Germinal center (tissue), 1 donor: ENCODE data around the gene LTBP1.

Experiments
- DNase-seq: peaks from one replicate; pipeline ENCODE4 v3.0.0; 2012; ENCODE audit warnings: mixed read lengths, low spot score

LTBP1 gene

DNA sequence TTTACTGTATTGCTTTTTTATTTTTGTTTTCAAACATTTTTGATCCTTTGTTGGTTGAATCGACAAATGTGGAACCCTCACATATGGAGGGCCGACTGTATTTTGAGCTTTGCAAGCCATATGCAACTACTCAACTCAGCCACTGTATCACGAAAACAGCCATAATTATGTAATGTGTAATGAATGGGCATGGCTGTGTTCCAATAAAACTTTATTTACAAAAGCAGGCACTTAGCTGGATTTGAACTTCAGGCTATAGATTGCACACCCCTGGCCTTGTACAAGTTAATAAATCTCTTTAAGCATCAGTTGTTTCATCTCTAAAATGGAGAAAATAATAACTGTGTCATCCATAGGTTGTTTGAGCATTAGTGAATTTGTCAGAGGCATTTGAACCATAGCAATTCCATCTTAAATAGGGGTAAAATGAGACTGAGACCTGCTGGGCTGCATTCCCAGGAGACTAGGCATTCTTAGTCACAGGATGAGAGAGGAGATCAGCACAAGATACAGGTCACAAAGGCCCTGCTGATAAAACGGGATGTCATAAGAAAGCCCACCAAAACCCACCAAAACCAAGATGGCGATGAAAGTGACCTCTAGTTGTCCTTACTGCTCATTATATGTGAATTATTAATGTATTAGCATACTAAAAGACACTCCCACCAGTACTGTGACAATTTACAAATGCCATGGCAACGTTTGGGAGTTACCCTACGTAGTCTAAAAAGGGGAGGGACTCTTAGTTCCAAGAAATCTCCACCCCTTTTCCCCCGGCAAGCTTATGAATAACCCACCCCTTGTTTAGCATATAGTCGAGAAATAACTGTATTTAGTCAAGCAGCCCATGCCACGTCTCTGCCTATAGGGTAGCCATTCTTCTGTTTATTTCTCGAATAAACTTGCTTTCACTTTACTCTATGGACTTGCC, 13.7 kb upstream of the LTBP1 start:
- DNase-seq: no peak

DNA sequence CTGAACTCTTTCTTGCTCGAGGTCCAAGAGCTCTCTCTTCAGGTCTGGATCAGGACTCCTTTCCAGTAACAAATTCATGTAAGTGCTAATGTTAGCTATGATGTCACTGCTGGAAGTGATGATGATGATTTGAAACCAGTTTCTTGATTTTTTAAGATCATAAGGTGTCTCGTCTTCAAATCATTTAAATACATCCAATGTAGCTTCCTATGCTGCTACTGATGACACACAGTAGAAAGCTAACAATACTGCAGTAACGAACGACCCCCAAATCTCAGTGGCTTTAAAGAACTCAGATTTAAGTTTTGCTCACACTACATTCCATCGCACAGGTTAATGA, 13.0 kb upstream of the LTBP1 start:
- DNase-seq: no peak

- DNase-seq: no peak
These were observed 8.9 kb upstream of the LTBP1 start for GRCh38 chr2:32937602-32938448.

- no peak for DNase-seq
These were observed 7.8 kb upstream of the LTBP1 start for GRCh38 chr2:32938934-32939333.

DNA sequence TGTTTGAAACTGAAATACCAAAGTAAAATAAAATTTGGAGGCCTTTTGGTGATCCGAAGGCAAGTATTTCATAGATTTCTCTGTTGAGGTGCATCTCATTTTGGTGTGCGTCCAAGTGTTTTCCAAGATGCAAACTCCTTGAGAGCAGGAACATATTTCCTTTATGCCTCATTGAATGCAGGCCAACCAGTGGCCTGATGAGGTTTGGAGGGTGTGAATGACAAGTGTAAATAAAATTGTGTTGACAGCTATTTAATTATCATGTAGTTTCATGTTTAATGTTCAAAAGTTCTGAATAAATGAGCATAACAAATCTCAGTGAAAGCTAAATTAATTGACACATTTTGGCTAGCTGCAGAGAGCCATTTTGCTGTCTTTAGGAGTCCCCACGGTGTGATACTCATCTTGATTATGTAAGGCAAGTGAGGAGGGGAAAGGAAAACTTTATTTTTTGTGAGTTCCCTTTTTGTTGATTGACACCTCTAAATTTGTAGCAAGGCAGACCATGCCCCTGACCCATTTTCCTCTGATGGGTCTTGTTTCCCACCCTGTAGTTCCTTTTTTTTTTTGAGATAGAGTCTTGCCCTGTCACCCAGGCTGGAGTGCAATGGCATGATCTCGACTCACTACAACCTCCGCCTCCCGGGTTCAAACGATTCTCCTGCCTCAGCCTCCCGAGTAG, 6.3 kb upstream of the LTBP1 start:
- no peak for DNase-seq

DNA sequence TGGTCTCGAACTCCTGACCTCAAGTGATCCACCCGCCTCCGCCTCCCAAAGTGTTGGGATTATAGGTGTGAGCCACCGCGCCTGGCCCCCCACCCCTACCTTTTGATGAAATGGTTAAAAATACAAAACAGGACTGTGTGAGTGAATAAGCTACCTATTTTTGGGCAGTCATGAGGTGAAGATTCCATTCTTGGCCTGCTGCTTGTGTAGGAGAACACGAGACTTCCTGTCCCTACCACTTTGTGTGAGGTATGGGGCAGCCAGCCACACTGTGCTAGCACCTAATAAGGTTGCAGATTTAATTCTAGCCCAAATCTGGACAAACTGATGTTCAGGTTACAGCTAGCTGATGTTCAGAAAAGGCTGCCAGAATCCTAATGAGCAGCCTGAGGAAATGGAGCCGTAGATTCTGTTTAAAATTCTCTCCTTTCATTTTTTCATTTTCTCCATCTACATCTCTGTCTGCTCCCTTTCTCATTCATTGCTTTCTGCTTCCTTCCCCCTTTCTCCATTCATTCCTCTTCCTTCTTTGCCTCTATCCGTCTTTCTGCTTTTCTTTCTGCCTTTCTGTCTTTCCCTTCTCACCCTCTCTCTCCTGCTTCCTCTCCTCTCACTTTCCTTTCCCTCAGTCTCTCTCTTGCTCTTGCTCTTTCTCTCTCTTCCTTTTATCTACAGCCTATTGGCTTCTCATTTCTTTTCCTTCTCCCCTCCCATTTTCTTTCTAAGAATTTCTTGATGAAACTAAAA, 4.6 kb upstream of the LTBP1 start:
- no peak for DNase-seq

DNA sequence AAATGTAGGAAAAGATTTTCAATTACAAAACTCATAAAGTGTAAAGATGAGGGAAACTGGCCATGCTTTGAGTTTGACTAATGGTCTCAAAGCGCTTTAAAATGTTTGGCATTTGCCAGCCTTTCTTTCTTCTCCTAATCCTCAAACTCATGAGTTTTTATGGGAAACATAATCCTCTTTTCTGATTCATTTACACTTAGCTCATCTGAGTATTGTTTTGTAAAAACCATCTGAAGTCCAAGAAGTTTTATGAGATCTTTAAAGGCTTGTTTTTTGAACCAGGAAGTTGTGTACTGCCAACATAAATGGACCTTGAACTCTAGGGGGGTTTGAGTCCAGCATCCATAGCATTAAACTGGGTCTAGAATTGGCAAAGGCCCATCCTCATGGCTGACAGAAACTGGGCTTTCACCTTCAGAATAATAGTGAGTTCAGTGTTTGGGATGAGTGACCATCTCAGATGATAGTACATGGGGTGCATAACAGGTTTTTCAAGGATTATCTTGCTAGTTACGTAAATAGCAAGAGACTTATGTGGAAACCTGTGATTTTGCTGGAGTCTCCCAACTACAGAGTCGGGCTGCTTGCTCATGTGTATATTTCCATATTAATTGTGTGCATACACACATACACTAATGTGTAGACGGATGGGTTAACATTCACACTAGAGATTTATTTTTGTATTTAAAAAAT, 3.8 kb upstream of the LTBP1 start:
- no peak for DNase-seq

- DNase-seq: no peak
These were observed 1.5 kb upstream of the LTBP1 start for GRCh38 chr2:32945286-32945685.

DNA sequence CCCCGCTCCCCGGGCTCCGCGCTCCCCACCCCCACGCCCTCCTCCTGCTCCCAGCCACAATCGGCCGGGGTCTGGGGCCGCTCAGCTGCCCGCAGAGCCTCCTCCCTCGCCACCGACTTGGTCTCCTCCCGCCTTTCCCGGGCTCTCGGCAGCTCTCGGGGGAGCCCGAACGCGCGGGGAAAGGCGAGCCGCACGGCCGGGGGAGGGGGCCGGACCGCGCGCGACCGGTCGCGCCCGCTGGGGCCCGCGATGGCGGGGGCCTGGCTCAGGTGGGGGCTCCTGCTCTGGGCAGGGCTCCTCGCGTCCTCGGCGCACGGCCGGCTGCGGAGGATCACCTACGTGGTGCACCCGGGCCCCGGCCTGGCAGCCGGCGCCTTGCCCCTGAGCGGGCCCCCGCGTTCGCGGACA, 327 bp downstream of the LTBP1 start:
- peak; percentile 52 for DNase-seq

DNA sequence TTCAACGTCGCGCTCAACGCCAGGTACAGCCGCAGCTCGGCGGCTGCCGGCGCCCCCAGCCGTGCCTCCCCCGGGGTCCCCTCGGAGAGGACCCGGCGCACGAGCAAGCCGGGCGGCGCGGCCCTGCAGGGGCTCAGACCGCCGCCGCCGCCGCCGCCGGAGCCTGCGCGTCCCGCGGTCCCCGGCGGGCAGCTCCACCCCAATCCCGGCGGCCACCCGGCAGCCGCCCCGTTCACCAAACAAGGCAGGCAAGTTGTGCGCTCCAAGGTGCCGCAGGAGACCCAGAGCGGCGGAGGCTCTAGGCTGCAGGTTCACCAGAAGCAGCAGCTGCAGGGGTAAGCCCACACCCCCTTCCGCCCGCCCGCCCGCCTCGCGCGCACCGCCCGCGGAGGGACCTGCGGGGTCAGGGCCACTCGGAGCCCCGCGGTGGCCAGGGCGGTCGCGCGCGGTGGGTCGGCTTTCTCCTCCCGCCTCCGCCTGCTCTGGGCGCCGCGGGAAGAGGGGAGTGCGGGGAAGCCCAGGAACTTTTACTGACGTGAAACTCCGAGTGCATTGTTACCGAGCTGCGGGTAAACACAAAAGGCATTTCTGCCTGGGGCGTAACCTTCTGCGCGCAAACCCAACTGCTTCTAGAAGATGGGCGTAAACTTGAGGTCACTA, 861 bp downstream of the LTBP1 start:
- DNase-seq: peak; percentile 75

DNA sequence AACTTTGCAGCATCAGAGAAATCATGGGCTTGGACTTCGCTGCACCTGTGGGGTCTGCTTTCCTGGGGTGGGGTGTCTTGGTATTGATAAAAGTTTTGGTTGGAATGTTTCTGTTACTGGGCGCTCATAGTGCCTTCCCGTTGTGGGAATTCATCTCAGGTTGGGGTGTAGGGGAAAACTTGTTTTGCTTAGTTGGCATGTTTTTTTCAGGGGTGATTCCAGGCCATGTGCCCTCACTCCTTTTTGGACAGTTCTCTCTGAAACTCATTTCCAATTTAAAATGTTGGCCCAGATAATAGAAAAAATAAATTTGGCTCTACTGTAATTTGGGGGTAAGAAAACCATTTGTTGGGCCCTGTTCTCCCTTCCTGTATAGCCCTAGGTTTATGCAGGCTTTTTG, 1.5 kb downstream of the LTBP1 start:
- DNase-seq: no peak

- no peak for DNase-seq
These were observed 2.5 kb downstream of the LTBP1 start for GRCh38 chr2:32949260-32949659.

DNA sequence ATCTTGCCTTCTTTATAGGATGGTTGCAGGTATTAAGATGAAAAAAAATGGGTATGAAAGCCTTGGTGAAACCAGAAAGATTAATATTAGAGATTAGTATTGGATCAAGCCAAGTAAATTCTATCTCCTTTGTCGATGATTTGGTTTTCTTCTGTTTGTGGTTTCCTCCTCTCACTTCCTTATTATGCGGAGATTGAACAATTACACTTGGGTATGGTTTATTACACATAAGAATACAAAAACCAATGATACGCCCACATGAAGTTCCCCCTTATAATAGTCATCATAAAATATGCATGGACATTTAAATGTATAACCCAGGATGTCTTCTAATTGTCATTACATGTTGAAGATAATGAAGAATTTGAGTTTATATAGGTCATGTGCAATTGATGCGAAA, 4.9 kb downstream of the LTBP1 start:
- peak; percentile 28 for DNase-seq

DNA sequence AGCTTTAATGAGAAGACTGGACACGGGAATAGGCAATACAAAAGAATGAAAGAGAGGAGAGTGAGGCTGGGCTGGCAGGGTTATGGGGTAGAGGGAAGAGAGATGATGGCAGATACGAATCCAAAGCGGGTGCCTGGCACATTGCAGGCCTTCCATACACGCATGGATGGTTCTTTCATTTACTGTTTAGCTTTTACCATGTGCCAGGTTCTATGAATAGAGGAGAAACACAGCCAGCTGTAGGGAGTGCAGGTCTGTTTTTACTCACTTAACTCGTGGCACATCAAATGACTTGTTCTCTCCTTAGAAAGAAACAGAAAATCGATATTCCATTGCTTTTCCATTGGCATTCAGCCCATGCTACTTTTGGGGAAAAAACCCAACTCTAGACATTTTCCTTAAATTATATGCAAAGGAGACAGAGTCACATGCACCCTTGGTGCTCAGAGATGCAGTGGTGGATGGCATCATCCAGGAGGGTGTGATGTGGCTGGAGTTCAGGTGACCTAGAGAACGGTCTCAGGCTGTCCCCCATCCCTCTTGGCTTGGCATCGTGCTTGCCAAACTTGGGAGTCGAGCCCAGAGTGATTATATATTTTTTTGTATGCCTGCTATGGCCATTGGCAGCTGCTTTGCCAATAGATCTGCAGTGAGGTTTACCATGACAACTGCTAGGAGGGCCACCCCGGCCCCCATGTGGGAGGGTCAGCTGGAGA, 6.2 kb downstream of the LTBP1 start:
- DNase-seq: no peak

DNA sequence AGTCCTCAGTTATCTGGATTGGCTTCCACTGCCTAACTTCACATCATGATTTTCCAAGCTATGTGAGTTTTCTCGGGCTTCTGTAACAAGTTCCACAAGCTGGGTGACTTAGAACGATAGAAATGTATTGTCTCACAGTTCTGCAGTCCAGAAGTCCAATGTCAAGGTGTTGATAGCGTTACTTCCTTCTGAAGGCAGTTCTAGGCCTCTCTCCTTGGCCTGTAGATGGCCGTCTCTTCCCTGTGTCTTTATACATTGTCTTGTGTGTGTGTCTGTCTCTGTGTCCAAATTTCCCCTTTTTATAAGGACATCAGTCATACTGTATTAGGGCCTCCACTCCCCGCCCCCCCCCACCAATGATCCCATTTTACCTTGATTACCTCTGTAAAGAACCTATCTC, 7.5 kb downstream of the LTBP1 start:
- no peak for DNase-seq

GRCh38 chr2:32958821-32959220, 12.1 kb downstream of the LTBP1 start:
- DNase-seq: no peak

DNA sequence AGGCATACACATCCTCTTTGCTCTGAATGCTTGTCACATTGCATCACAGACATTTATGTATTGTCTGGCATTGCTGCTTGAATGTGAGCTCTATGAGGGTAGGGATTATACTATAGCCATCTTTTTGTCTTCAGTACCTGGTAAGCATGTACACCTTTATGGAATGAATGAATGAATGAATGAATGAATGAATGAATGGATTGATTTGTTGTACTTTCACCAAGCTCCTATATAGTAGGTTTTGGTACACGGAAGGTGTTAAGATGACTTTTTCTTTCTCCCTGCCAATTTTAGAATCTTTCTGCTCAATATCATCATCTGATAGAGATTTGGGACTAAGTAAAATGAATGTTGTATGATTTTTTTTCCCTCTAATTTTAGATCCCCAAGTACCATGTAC, 13.5 kb downstream of the LTBP1 start:
- DNase-seq: no peak

GRCh38 chr2:32960647-32961403, 14.1 kb downstream of the LTBP1 start:
- no peak for DNase-seq

DNA sequence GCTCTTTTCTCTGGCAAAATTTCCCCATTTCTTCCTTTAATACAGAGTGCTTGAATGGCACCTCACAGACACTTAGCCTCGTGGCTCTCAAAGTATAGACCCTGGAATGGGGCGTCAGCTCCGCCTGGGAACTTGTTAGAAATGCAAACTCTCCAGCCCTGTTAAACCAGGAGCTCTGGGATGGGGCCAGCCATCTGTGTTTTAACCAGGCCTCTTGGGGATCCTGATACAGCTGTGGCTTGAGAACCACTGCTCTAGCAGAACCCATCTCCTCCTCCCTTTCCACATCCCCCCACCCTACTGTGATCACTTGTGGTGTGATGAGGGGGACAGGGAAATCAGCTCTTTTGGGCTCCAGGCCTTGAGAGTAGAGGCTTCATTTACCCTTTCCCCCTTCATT, 15.9 kb downstream of the LTBP1 start:
- DNase-seq: no peak
